ENCODE data around the gene CTBP2.
"Not testable (repeated sequence)": the region's sequence is repeated elsewhere in the genome, so short reads cannot be mapped to it uniquely, and the experiment has no call there.

CTBP2 gene

GRCh38 chr10:125160856-125161706, 718 bp upstream of the CTBP2 start:
- peak; percentile 90 for DNase-seq
- in situ Hi-C loops (cut with MboI; ENCODE audit: low pct_unique_long_range_greater_than_20kb, low sequenced_read_pairs): no loop called here

- in situ Hi-C loops (cut with MboI; ENCODE audit: low pct_unique_long_range_greater_than_20kb, low sequenced_read_pairs): no loop called here
- DNase-seq: no peak
Measured at GRCh38 chr10:125159486-125159931, 854 bp downstream of the CTBP2 start.

- peak; percentile 73 for DNase-seq
- in situ Hi-C loops (cut with MboI; ENCODE audit: low pct_unique_long_range_greater_than_20kb, low sequenced_read_pairs): no loop called here
Measured at GRCh38 chr10:125158601-125159485, 1.5 kb downstream of the CTBP2 start.

GRCh38 chr10:125158275-125158600, 2.1 kb downstream of the CTBP2 start:
- in situ Hi-C loops (cut with MboI; ENCODE audit: low pct_unique_long_range_greater_than_20kb, low sequenced_read_pairs): no loop called here

GRCh38 chr10:125157505-125157904, 2.9 kb downstream of the CTBP2 start:
- no peak for DNase-seq
- in situ Hi-C loops (cut with MboI; ENCODE audit: low pct_unique_long_range_greater_than_20kb, low sequenced_read_pairs): no loop called here

More at GRCh38 chr10:125158275-125158600, 2.1 kb downstream of the CTBP2 start:
- DNase-seq: no peak

- in situ Hi-C loops (cut with MboI; ENCODE audit: low pct_unique_long_range_greater_than_20kb, low sequenced_read_pairs): no loop called here
- no peak for DNase-seq
Measured at GRCh38 chr10:125156739-125157480, 3.5 kb downstream of the CTBP2 start.

GRCh38 chr10:125156196-125156595, 4.2 kb downstream of the CTBP2 start:
- in situ Hi-C loops (cut with MboI; ENCODE audit: low pct_unique_long_range_greater_than_20kb, low sequenced_read_pairs): no loop called here

GRCh38 chr10:125155101-125155500, 5.3 kb downstream of the CTBP2 start:
- in situ Hi-C loops (cut with MboI; ENCODE audit: low pct_unique_long_range_greater_than_20kb, low sequenced_read_pairs): no loop called here

More at GRCh38 chr10:125156196-125156595, 4.2 kb downstream of the CTBP2 start:
- DNase-seq: no peak

GRCh38 chr10:125154529-125154928, 5.8 kb downstream of the CTBP2 start:
- no peak for DNase-seq
- in situ Hi-C loops (cut with MboI; ENCODE audit: low pct_unique_long_range_greater_than_20kb, low sequenced_read_pairs): no loop called here

More at GRCh38 chr10:125155101-125155500, 5.3 kb downstream of the CTBP2 start:
- DNase-seq: no peak

- DNase-seq: no peak
- in situ Hi-C loops (cut with MboI; ENCODE audit: low pct_unique_long_range_greater_than_20kb, low sequenced_read_pairs): no loop called here
Measured at GRCh38 chr10:125153703-125154490, 6.5 kb downstream of the CTBP2 start.

- no peak for DNase-seq
- in situ Hi-C loops (cut with MboI; ENCODE audit: low pct_unique_long_range_greater_than_20kb, low sequenced_read_pairs): no loop called here
Measured at GRCh38 chr10:125152450-125153368, 7.7 kb downstream of the CTBP2 start.

GRCh38 chr10:125151553-125152449, 8.6 kb downstream of the CTBP2 start:
- peak; percentile 57 for DNase-seq
- in situ Hi-C loops (cut with MboI; ENCODE audit: low pct_unique_long_range_greater_than_20kb, low sequenced_read_pairs): no loop called here

GRCh38 chr10:125151170-125151552, 9.2 kb downstream of the CTBP2 start:
- in situ Hi-C loops (cut with MboI; ENCODE audit: low pct_unique_long_range_greater_than_20kb, low sequenced_read_pairs): no loop called here
- no peak for DNase-seq

GRCh38 chr10:125150376-125151083, 9.8 kb downstream of the CTBP2 start:
- in situ Hi-C loops (cut with MboI; ENCODE audit: low pct_unique_long_range_greater_than_20kb, low sequenced_read_pairs); DNase-seq: not testable (repeated sequence)

GRCh38 chr10:125149680-125150047, 10.7 kb downstream of the CTBP2 start:
- in situ Hi-C loops (cut with MboI; ENCODE audit: low pct_unique_long_range_greater_than_20kb, low sequenced_read_pairs): no loop called here

GRCh38 chr10:125149036-125149679, 11.2 kb downstream of the CTBP2 start:
- peak; percentile 62 for DNase-seq
- in situ Hi-C loops (cut with MboI; ENCODE audit: low pct_unique_long_range_greater_than_20kb, low sequenced_read_pairs): no loop called here

More at GRCh38 chr10:125149680-125150047, 10.7 kb downstream of the CTBP2 start:
- no peak for DNase-seq
